Activated CD8-positive, alpha-beta memory T cell treated with anti-CD3 and anti-CD28 coated beads for 1 hour (primary cell): ENCODE data around the gene TNFAIP8L3.

ENCODE experiments used
- DNase-seq, 2 donors: peaks; one replicate each; pipeline ENCODE4 v3.0.0-alpha.2; 2020; ENCODE audit warnings: low read depth in 1 of 2; ENCODE audit errors: extremely low read depth in 1 of 2

TNFAIP8L3 gene

DNA sequence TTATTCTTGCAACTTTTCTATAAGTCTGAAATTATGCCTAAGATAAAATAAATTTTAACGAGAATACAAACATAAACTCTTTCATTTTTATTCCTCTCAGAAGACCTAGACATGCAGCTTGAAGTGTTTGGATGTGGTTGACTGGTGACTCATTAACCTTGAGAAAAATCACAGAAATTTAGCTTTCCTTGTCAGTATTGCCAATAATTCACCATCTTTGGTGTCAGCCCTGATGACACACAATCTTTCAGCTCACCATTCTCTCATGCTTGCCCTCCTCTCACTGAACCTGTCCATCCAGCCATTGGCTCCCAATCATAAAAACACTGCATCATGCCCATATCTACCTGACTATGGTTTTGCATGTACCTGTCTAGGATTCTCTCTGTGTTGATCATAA lies 22.6 kb upstream of the TNFAIP8L3 start:
- no peak for DNase-seq

DNA sequence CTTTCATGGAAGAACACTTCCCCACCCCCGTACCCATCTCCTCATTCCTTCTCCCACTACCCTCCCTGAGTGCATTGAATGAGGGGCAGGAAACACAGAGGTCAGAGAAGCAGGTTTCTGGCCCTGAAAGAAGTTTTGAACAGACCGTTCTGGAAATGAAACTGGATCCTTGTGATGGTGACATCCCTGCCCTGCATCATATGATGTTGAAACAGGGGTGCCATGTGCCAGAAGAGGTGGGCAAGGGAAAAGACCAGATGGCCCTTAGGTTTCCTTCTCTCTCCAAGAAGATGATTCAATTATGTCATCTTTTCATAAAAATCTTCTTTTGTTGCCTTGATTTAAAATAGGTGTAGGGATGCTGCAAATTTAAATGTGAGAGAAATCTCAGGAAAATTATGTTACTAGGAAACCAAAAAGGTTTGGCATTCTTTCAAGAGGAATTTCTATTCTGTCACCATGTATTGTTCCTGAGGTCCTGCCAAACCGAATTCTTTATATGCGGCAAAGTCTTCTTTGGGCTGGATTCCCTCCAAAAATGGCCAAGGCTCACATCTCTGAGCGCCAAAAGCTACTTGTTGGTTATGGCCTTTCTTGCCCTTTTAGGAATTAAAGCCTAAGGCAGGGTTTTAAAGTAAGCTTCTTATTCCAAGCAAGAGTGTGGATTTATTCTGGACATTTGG lies 19.9 kb upstream of the TNFAIP8L3 start:
- no peak for DNase-seq

DNA sequence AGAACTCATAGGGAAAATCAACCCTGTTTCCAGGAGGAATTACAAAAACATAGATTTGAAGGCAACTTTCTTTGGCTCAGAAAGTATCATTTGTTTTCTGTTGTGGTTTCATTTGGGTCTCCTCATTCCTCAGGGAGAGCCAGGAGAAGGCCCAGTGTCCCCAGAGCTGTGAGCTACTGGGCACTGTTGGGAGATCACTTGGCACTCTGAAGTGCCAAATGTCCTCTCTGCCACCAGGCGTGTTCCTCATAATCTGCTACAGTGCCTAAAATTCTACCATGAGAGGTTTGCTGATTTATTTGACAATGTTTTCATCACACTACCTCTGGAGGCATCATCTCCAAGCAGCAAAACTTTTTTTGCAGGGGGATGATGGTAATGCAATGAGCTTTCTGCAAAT lies 17.4 kb upstream of the TNFAIP8L3 start:
- DNase-seq, result no peak

DNA sequence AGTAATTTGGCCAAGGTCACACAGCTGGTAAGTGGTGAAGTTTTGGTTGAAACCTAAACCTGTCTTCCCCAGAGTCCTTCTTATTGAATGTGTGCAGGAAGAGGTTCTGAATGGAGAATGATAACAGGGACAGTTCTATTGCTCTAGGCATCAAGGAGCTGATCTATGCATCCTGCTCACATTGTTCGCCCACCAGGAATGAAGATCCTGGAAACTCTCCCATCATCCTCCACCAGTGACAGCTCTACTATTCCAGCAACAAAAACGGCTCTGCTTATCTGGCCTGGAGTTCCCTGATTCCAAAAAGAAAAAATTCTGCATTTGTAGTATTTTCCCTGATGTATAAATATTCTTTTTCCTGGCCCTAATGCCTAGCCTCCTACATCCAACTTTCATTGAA lies 16.4 kb upstream of the TNFAIP8L3 start:
- DNase-seq, result no peak

DNA sequence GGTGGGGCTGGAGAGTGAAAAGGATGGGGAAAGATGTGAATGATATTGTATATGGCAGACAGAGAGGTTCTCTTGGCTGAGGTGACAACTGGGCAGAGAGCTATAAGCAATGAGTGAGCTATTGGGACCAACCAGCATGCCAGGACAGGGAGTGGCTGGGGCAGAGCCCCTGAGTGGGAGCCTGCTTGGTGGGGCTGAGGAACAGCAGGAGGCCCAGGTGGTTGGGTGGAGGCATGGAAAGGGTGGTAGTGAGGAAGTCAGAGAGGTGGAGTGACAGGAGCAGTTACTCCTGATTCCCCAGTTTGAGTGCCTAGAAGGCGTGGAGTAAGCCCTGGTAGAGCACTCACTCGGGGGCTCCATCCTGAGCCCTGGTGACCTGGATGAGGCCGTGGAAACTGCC lies 15.5 kb upstream of the TNFAIP8L3 start:
- DNase-seq, result no peak

DNA sequence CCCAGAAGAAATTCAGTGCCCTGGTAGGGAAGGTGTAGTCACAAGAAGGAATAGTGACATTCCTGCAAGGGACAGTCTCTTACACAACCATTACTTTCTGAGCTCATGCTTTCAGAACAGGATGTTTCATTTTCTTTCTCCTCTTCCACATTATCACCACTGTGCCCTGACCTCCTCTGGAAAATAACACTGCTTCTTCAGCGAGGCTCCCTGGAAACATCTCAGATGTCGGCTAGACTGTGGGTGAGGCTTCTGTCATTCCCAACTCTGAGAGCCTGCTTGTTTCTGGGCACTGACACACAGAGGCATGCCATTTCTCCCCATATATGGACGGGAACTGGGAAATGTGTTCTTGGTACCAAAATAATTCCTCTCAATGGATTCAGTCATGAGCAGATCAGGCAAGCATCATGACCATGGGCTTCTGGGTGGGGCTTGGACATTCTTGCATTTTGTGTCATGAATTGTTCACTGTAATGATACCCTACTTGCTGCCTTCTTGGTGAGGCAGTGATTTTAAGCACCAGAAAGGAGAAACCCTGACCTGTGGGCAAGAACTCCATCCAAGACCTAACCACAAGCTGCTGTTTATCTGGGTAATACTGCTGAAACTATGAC lies 14.3 kb upstream of the TNFAIP8L3 start:
- no peak for DNase-seq

DNA sequence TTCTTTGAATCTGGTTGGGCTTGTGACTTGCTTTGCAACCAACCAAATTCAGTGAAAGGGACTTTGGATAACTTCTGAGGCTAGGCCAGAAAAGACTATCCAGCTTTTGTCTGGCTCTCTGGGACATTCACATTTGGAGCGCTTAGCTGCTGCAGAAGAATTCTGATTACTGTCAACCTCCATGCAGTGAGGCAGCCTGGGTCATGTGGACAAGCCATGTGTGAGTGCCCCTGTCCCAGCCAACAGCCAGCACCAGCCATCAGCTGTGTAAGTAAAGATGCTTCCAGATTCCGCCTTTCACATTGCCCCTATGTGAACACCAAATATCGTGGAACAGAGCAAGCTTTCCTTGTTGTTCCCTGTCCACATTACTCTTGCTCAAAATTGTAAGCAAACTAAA lies 12.9 kb upstream of the TNFAIP8L3 start:
- DNase-seq, result no peak

DNA sequence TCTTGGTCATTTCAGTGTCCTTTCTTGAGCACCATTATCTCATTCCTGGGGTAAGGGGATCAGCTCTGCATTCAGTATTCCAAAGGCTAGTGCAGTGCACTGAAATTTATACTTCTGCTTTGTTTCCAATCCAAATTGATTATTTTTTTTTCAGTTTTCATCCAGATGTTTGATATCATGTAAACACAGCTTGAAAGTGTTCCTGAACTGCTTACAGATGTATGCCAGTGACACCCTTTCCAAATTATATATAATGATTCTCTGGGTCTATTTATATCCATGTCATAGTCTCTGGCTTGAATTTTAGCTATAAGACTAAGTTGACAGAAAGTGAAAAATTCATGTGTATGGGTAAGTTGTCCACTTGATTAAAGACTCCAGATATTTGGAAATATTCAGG lies 11.8 kb upstream of the TNFAIP8L3 start:
- DNase-seq, result no peak

DNA sequence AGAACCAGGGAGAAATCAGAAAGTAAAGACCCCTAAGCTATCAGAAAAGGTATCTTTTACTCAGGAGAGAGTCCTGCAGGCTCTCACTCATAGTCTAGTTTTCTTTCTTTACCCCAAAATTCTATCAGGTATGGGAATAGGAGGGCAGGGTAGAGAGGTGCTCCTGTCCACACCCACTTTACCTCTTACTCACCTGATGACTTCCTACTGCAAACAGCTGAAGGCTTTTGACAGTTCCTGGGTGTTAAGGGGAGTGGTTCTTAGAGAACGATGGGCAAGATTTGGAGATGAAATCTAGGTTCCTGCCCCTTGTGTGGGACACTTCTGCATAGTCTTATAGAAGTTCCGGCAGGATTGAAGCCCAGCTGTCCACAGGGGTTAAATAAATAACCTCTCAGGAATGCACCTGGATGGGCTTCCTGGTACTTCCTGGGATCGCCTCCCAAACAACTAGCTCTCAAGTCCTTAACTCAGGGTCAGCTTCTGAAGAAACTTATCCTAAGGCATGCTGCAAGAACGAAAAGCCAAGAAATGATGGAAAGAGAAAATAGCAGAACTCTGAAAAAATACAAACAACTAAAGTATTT lies 10.8 kb upstream of the TNFAIP8L3 start:
- no peak for DNase-seq

DNA sequence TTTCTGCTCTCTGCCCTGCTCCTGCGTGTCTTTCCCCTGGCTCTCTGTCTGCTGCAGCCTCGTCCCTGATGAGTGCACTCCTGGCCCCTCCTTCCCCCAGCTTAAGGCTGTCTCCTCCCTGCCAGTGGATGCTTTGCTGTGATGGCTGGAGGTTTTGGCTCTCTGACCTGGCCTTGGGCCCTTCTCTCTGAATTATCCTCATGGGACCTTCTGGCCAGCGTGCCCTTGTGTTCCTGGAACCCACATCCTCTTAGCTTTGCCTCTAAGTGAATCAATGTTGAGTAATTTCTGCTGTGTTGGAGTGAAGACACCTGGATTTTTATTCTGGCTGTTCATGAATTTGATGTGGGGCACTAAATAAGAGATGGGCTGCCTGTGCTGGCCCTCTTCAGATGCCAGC lies 9.8 kb upstream of the TNFAIP8L3 start:
- no peak for DNase-seq

DNA sequence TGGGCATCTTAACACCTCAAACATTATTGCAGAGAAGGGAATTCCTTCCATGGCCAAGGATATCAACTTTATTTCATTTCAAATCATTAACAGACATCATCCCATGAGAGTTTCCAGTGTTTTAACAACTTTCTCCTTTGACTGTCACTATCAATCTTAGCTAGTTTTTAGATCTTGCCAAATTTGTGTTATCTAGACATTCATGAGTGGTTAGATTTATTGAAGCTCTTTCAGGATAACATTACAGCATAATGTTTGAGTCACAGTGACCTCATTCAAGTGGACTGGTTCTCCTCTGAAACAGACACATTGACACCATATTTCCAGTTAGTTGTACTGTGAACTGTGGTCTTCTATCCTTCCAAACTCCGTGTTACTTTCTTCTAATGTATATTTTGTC lies 8.6 kb upstream of the TNFAIP8L3 start:
- no peak for DNase-seq

DNA sequence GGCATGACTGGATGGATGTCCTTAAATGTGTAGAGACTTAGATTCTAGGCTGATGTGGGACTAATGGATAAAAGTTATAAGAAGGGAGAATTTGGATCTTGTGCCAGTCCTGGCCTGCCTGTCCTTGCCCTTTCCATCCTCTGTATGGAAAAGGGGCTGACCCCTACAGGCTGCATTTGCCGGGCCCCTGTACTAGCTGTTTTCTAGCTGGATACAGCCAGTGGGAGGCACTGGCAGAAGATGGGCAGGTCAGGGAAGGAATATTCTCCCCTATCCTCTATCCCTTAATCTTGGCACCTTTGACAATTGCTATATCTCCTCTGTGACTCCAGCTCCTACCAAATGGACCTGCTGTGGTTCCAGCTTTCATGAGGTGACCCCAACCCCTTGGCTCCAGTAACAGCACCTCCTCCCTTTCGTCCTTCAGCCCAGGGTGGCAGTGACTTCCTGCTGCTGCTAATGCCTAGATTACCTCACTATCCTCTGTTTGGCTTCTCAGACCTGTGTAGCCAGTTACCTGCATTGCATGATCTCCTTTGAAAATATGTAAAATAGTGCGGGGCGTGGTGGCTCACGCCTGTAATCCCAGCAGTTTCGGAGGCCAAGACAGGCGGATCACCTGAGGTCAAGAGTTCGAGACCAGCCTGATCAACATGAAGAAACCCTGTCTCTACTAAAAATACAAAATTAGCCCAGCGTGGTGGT lies 6.2 kb upstream of the TNFAIP8L3 start:
- no peak for DNase-seq

DNA sequence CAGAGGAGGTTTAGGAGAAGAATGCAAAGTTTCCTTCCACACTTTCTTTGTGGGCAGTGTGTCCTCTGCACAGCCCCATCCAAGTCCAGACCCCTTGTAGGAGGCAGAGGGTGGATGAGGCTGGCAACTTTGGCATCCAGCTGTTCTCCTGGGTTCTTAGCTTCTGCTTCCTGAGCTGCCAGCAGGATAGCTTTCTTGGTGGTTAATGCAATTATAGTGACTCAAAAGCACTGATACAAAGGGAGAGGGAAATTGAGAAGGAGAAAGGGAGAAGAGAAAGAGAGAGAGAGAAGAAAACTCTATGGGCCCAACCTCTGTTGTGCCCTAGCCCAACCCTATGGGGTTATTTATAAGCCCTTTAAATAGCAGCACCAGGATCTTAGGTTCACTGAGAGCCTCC lies 4.5 kb upstream of the TNFAIP8L3 start:
- DNase-seq, result no peak

DNA sequence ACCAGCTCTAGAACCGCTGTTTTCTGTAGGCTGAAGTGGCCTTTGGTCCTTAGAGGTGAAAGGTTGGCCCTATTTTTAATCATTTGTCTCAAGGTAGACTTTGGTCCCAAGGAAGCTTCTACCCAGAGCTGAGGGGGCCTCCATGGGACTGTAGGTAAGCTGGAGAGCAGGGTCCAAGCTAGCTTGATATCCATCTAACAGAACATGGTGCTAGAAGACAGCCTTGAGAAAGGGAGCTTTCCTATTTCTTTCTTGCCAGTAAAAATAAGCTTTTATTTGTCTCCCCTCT lies 3.6 kb upstream of the TNFAIP8L3 start:
- DNase-seq, result no peak

DNA sequence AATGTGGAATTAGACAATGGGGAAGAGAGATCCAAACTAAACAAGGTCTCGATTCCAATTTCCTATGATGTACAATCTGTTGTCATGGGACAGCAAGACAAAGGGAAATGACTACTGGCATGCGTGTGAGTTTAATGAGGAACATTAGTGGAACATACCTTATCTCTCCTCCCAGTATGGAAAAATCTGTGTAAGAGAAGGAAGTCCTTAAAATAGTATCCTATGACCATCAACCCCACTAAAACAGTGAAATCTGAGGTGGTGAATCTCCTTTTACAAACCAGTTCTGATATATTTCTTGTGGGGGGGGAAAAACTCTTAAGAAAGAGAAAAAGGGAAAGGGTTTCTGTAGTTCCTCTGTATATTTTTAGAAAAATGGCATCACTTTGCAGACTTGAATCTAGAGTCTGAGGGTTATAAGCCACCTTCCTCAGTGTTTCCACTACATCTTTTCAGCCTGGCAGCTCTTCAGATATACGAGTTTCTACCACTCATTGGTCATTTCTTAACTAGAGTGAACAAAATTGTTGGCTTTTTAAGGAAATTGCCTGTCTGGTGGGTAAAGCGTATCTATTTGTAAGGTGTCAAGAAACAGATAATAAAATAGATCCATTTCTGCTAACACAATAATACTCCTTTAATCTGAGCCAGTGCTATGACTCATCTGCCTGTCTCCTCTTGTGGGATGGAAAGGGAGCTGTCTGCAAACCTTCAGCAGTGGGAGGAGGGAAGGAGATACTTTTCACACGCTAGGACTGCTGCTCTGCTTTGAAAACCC lies 3.0 kb upstream of the TNFAIP8L3 start:
- DNase-seq, result no peak

DNA sequence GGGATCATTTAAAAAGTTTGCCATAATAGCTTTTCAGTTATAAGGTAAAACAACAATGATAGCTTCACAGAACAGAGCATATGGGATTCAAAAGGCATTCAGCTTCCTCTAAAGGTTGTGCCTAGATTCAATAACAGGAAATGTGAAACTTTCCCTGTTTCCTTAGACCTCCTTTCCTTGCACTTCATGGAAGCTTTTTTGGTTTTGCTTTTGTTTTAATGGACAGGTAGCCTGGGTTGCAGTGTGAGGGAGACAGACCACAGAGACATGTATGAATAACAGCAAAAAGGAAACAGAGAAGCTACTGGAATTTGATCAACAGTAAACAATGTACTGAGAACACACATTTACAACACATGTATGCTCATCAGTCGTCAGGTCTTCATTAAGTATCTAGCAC lies 2.3 kb upstream of the TNFAIP8L3 start:
- no peak for DNase-seq

DNA sequence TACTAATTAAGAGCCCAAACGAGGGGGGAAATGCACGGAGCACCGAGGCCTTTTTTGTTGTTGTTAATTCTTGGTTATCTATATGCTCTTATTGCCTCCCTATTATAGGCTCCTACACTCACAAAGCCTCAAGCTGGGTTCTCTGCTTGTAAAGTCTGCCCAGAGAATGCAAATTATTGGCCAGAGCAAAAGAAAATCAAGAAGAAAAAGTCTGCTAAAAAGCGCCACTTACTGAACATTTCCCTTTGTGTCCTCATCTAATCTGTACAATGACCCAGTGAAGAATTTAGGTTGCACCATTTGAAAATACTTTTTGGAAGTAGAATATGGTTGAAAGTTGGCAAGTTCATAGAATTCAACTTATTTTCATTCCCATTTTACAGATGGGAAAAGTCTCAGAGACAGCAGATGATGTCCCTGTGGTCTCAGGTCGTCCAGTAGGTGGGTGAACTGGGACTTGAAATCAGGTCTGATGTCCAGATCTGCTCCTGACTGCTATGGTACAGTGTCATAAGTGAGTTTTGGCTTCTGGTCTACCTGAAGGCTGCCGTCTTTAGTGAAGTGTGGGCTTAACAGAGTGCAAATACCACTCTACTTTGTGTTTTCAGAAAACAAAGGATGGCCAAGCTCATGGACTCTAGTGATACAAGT lies 1.1 kb upstream of the TNFAIP8L3 start:
- no peak for DNase-seq

DNA sequence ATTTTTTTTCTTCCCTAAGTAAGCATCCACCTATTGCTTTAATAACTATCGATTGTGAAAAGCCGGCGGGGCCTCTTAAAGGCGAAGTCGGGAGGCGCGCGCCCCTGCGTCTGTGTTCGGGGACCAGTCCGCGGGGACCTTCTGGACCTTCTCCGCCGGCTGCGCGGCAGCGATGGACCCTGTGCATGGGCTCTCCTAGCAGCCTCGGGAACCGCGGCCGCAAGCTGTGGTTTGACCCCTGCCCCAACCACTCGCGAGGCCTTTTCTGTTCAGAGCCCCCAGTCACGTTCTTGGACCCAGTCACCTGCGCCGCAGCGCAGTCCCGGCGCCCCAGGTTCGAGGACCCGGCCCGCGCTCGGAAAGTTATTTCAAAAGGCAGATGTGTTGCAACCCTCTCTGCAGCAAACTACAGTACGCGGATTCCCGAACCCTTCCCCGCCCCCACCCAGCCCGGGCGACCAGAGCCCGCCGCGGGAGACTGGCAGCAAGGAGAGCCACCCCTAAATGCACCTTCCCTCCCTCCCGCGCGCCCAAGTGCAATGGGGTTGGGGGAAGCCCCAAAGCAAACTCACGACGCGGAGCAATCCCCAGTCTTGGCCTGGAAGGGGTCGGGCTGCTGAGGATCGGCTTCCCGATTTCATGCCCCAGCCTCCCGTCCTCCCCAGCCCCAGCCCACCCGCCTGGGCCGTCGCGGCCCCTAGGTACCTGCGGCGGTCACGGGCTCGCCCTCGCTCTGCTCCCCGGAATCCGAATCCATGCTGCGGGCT lies 684 bp downstream of the TNFAIP8L3 start:
- DNase-seq, result no peak

DNA sequence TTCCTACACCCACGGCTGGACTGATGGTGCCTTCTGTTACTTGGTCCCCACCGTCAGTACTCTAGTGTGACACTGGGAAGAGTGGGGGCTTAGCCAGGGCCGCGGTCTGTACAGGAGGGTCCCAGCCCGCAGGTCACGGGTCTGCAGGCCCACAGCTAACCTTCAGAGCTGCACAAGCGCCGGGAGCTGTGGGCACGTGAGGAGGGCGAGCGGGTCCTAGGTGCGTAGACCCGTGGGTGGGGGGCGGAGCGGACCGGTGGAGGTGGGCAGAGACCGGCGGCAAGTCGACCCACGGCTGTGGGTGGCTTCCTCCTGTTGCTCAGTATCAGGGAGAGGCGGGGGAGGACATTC lies 1.2 kb downstream of the TNFAIP8L3 start:
- DNase-seq, result no peak

DNA sequence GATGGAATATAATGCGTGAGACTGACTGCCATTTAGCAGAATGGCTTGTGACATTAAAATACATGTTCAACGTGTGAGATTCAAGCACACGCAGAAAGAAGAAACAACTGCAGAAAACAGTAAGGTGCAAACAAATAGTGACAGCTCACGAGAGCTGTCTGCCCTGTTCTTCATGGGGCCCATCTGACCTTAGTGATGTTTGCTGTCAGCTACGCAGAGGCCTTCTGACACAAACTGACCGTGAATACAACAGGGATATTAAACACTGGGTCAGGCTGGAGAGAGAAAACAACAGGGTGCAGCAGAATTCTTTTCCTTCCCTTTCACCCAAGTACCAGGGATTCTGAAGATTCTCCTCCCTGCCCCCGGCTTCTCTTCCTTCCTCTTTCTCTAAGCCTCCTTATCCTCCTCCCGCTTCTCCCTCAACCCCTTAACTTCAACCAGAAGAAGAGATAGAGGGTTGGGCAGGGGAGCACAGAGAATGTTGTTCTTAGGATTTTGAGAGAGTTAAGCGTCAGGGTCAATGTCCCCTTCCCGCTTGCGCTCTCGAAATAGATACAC lies 2.1 kb downstream of the TNFAIP8L3 start:
- DNase-seq, result no peak
